Measurements from ENCODE around the gene CRBN.

DNA sequence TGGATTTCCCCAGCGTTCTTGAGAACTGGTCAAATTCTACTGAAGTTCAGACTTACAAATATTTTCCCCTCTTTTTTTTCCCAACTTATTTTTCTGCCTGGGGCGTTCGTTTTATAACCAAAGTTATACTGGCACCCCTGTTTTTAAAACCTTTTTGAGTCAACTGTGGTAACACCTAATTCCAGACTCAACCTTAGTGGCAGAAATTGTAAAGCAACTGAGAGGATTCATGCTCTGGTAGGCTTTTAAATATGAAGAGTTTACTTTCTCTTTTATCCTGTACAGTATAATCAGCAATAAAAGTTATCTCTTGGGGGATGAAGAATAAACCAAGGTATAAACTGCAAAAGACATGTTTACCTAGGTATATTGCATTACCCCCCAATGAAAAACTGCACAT is 71.6 kb downstream of the CRBN start:
- TF ChIP-seq, protein P1, sequence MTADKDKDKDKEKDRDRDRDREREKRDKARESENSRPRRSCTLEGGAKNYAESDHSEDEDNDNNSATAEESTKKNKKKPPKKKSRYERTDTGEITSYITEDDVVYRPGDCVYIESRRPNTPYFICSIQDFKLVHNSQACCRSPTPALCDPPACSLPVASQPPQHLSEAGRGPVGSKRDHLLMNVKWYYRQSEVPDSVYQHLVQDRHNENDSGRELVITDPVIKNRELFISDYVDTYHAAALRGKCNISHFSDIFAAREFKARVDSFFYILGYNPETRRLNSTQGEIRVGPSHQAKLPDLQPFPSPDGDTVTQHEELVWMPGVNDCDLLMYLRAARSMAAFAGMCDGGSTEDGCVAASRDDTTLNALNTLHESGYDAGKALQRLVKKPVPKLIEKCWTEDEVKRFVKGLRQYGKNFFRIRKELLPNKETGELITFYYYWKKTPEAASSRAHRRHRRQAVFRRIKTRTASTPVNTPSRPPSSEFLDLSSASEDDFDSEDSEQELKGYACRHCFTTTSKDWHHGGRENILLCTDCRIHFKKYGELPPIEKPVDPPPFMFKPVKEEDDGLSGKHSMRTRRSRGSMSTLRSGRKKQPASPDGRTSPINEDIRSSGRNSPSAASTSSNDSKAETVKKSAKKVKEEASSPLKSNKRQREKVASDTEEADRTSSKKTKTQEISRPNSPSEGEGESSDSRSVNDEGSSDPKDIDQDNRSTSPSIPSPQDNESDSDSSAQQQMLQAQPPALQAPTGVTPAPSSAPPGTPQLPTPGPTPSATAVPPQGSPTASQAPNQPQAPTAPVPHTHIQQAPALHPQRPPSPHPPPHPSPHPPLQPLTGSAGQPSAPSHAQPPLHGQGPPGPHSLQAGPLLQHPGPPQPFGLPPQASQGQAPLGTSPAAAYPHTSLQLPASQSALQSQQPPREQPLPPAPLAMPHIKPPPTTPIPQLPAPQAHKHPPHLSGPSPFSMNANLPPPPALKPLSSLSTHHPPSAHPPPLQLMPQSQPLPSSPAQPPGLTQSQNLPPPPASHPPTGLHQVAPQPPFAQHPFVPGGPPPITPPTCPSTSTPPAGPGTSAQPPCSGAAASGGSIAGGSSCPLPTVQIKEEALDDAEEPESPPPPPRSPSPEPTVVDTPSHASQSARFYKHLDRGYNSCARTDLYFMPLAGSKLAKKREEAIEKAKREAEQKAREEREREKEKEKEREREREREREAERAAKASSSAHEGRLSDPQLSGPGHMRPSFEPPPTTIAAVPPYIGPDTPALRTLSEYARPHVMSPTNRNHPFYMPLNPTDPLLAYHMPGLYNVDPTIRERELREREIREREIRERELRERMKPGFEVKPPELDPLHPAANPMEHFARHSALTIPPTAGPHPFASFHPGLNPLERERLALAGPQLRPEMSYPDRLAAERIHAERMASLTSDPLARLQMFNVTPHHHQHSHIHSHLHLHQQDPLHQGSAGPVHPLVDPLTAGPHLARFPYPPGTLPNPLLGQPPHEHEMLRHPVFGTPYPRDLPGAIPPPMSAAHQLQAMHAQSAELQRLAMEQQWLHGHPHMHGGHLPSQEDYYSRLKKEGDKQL (CRISPR knock-in tag; IDR thresholded peaks at IDR 0.05; ENCODE audit: borderline replicate concordance), result no peak
- no peak for TF ChIP-seq TCF7L2 (IDR thresholded peaks at IDR 0.05; ENCODE audit: low read depth, low read length)
- no peak for TF ChIP-seq ZNF165 (CRISPR knock-in tag; IDR thresholded peaks at IDR 0.05; ENCODE audit: borderline replicate concordance)
- TF ChIP-seq TAF1 (IDR thresholded peaks at IDR 0.05; ENCODE audit: control insufficient read depth, extremely low read depth, insufficient read depth, low read length, severe bottlenecking), result no peak
- TF ChIP-seq, protein P2, sequence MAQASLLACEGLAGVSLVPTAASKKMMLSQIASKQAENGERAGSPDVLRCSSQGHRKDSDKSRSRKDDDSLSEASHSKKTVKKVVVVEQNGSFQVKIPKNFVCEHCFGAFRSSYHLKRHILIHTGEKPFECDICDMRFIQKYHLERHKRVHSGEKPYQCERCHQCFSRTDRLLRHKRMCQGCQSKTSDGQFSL (CRISPR knock-in tag; IDR thresholded peaks at IDR 0.05), result no peak
- TF ChIP-seq, protein P2 (tag; IDR thresholded peaks at IDR 0.05), result no peak
- no peak for TF ChIP-seq SMARCB1 (IDR thresholded peaks at IDR 0.05; ENCODE audit: insufficient read length, low read depth)
- no peak for TF ChIP-seq YY1 (IDR thresholded peaks at IDR 0.05; ENCODE audit: borderline replicate concordance in 1 of 3, control insufficient read depth in 1 of 3, extremely low read depth in 1 of 3, insufficient read depth in 3 of 3, insufficient read length in 1 of 3, insufficient replicate concordance in 2 of 3, low read depth in 1 of 3, low read length in 2 of 3)
- no peak for TF ChIP-seq RNF2 (IDR thresholded peaks at IDR 0.05)
- no peak for TF ChIP-seq THRAP3 (IDR thresholded peaks at IDR 0.05; ENCODE audit: borderline replicate concordance)

Measured in K562 (cell line).